A673 (cell line): Measurements from ENCODE around the gene DCHS1.

Experiments
- CTCF ChIP-seq: fragments of 300-800, 200-600 bp; sonication (generic); conservative IDR thresholded peaks from 2 replicates; pipeline ENCODE4 v1.5.1; 2017; ENCODE audit warnings: low read depth, mild to moderate bottlenecking, antibody characterized with exemption, low read length, moderate library complexity, mixed read lengths
- EZH2 ChIP-seq: fragments of 200-600 bp; sonication (generic); IDR thresholded peaks from 2 replicates; pipeline ENCODE4 v1.6.1; 2017; ENCODE audit warnings: borderline replicate concordance, low read depth, mild to moderate bottlenecking, mixed read lengths, antibody characterized with exemption, low read length; ENCODE audit not compliant: poor library complexity, severe bottlenecking

GRCh38 chr11:6619004-6619745, 36.4 kb downstream of the DCHS1 start, which contains the start of gene TPP1:
- TF ChIP-seq CTCF, result no peak
- TF ChIP-seq EZH2, result no peak
